GM23338 (cell line): ENCODE data around the gene ATF6.

ENCODE experiments used
- EZH2 ChIP-seq: fragments of 200-600 bp; sonication (generic); IDR thresholded peaks from one replicate; pipeline ENCODE4 v1.8.0; 2017; ENCODE audit warnings: antibody characterized with exemption, mild to moderate bottlenecking, low read depth; ENCODE audit not compliant: unreplicated experiment
- EZH2phosphoT487 ChIP-seq: fragments of 200-600 bp; sonication (generic); IDR thresholded peaks from one replicate; pipeline ENCODE4 v1.8.1; 2018; ENCODE audit warnings: antibody characterized with exemption; ENCODE audit not compliant: unreplicated experiment
- JUNB ChIP-seq: IDR thresholded peaks from one replicate; pipeline ENCODE4 v1.6.1; 2016; ENCODE audit warnings: antibody characterized with exemption; ENCODE audit not compliant: unreplicated experiment
- NANOG ChIP-seq: IDR thresholded peaks from 2 replicates; pipeline ENCODE4 v1.6.1; 2016; ENCODE audit warnings: antibody characterized with exemption, borderline replicate concordance
- POLR2AphosphoS5 ChIP-seq: IDR thresholded peaks from 2 replicates; pipeline ENCODE4 v1.6.1; 2016; ENCODE audit warnings: antibody characterized with exemption, low read depth
- STAT1 ChIP-seq: IDR thresholded peaks from one replicate; pipeline ENCODE4 v1.6.1; 2016; ENCODE audit warnings: antibody characterized with exemption; ENCODE audit not compliant: unreplicated experiment
- ZNF331 ChIP-seq: fragments of 250-450 bp; sonication (Bioruptor Pico); IDR thresholded peaks from 2 replicates; pipeline ENCODE4 v1.5.0; 2020; ENCODE audit warnings: low read depth, mild to moderate bottlenecking, moderate library complexity
- TF ChIP-seq, protein P1 (sequence below), 2 experiments: fragments of 200-600 bp in 1 of 2; sonication (generic) in 1 of 2; conservative IDR thresholded peaks; 2 replicates each; pipeline versions ENCODE4 v1.5.1 to v1.6.1; 2016 to 2017; ENCODE audit warnings: antibody characterized with exemption in 2 of 2, low read depth in 2 of 2, mild to moderate bottlenecking in 2 of 2, moderate library complexity in 1 of 2
- TF ChIP-seq, protein P2 (sequence below): fragments of 250-450 bp; sonication (Bioruptor Pico); IDR thresholded peaks from 2 replicates; pipeline ENCODE4 v1.5.0; 2020; ENCODE audit warnings: mild to moderate bottlenecking, moderate library complexity
- TF ChIP-seq, protein P3 (sequence below): IDR thresholded peaks from one replicate; pipeline ENCODE4 v1.6.1; 2018; ENCODE audit warnings: antibody characterized with exemption; ENCODE audit not compliant: unreplicated experiment
- TF ChIP-seq, protein P4 (sequence below): IDR thresholded peaks from 2 replicates; pipeline ENCODE4 v1.6.1; 2016; ENCODE audit warnings: antibody characterized with exemption

DNA sequence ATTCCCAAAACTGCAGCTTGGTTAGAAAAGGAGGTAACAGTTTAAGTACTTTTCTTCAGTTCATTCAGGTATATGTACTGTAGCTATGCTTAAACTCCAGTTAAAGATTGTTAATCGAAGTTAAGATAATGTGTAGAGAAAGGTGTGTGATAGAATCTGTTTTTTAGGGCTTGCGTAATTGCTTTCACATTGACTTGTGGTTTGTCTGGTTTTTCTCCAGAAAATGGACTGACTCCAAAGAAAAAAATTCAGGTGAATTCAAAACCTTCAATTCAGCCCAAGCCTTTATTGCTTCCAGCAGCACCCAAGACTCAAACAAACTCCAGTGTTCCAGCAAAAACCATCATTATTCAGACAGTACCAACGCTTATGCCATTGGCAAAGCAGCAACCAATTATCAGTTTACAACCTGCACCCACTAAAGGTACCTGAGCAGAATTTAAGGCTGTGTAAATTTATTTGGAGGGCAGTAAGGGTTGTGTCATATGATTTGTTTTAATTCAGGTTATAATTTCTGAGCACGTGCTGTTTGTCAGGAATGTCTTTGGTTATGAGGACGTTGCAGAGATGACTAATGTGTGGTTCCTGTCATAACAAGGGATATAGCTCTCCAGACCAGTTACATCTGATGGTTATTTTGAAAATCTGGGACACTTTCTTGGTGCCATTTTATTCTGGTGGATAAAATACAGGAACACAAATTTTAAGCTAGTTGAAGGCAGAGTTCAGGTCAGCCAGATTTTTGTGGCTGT is 26.0 kb downstream of the ATF6 start:
- TF ChIP-seq, protein P1, sequence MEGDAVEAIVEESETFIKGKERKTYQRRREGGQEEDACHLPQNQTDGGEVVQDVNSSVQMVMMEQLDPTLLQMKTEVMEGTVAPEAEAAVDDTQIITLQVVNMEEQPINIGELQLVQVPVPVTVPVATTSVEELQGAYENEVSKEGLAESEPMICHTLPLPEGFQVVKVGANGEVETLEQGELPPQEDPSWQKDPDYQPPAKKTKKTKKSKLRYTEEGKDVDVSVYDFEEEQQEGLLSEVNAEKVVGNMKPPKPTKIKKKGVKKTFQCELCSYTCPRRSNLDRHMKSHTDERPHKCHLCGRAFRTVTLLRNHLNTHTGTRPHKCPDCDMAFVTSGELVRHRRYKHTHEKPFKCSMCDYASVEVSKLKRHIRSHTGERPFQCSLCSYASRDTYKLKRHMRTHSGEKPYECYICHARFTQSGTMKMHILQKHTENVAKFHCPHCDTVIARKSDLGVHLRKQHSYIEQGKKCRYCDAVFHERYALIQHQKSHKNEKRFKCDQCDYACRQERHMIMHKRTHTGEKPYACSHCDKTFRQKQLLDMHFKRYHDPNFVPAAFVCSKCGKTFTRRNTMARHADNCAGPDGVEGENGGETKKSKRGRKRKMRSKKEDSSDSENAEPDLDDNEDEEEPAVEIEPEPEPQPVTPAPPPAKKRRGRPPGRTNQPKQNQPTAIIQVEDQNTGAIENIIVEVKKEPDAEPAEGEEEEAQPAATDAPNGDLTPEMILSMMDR (conservative IDR thresholded peaks at IDR 0.05; ENCODE audit: low read depth in 2 of 2) = no peak
- TF ChIP-seq JUNB (no peak), NANOG (no peak), ZNF331 (CRISPR knock-in tag) (no peak), POLR2AphosphoS5 (no peak), EZH2 (no peak), EZH2phosphoT487 (no peak), STAT1 (no peak)
- TF ChIP-seq, protein P2, sequence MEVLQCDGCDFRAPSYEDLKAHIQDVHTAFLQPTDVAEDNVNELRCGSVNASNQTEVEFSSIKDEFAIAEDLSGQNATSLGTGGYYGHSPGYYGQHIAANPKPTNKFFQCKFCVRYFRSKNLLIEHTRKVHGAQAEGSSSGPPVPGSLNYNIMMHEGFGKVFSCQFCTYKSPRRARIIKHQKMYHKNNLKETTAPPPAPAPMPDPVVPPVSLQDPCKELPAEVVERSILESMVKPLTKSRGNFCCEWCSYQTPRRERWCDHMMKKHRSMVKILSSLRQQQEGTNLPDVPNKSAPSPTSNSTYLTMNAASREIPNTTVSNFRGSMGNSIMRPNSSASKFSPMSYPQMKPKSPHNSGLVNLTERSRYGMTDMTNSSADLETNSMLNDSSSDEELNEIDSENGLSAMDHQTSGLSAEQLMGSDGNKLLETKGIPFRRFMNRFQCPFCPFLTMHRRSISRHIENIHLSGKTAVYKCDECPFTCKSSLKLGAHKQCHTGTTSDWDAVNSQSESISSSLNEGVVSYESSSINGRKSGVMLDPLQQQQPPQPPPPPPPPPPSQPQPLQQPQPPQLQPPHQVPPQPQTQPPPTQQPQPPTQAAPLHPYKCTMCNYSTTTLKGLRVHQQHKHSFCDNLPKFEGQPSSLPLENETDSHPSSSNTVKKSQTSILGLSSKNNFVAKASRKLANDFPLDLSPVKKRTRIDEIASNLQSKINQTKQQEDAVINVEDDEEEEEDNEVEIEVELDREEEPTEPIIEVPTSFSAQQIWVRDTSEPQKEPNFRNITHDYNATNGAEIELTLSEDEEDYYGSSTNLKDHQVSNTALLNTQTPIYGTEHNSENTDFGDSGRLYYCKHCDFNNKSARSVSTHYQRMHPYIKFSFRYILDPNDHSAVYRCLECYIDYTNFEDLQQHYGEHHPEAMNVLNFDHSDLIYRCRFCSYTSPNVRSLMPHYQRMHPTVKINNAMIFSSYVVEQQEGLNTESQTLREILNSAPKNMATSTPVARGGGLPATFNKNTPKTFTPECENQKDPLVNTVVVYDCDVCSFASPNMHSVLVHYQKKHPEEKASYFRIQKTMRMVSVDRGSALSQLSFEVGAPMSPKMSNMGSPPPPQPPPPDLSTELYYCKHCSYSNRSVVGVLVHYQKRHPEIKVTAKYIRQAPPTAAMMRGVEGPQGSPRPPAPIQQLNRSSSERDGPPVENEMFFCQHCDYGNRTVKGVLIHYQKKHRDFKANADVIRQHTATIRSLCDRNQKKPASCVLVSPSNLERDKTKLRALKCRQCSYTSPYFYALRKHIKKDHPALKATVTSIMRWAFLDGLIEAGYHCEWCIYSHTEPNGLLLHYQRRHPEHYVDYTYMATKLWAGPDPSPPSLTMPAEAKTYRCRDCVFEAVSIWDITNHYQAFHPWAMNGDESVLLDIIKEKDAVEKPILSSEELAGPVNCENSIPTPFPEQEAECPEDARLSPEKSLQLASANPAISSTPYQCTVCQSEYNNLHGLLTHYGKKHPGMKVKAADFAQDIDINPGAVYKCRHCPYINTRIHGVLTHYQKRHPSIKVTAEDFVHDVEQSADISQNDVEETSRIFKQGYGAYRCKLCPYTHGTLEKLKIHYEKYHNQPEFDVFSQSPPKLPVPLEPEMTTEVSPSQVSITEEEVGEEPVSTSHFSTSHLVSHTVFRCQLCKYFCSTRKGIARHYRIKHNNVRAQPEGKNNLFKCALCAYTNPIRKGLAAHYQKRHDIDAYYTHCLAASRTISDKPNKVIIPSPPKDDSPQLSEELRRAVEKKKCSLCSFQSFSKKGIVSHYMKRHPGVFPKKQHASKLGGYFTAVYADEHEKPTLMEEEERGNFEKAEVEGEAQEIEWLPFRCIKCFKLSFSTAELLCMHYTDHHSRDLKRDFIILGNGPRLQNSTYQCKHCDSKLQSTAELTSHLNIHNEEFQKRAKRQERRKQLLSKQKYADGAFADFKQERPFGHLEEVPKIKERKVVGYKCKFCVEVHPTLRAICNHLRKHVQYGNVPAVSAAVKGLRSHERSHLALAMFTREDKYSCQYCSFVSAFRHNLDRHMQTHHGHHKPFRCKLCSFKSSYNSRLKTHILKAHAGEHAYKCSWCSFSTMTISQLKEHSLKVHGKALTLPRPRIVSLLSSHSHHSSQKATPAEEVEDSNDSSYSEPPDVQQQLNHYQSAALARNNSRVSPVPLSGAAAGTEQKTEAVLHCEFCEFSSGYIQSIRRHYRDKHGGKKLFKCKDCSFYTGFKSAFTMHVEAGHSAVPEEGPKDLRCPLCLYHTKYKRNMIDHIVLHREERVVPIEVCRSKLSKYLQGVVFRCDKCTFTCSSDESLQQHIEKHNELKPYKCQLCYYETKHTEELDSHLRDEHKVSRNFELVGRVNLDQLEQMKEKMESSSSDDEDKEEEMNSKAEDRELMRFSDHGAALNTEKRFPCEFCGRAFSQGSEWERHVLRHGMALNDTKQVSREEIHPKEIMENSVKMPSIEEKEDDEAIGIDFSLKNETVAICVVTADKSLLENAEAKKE (CRISPR knock-in tag) = no peak
- TF ChIP-seq, protein P3, sequence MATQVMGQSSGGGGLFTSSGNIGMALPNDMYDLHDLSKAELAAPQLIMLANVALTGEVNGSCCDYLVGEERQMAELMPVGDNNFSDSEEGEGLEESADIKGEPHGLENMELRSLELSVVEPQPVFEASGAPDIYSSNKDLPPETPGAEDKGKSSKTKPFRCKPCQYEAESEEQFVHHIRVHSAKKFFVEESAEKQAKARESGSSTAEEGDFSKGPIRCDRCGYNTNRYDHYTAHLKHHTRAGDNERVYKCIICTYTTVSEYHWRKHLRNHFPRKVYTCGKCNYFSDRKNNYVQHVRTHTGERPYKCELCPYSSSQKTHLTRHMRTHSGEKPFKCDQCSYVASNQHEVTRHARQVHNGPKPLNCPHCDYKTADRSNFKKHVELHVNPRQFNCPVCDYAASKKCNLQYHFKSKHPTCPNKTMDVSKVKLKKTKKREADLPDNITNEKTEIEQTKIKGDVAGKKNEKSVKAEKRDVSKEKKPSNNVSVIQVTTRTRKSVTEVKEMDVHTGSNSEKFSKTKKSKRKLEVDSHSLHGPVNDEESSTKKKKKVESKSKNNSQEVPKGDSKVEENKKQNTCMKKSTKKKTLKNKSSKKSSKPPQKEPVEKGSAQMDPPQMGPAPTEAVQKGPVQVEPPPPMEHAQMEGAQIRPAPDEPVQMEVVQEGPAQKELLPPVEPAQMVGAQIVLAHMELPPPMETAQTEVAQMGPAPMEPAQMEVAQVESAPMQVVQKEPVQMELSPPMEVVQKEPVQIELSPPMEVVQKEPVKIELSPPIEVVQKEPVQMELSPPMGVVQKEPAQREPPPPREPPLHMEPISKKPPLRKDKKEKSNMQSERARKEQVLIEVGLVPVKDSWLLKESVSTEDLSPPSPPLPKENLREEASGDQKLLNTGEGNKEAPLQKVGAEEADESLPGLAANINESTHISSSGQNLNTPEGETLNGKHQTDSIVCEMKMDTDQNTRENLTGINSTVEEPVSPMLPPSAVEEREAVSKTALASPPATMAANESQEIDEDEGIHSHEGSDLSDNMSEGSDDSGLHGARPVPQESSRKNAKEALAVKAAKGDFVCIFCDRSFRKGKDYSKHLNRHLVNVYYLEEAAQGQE = no peak
- TF ChIP-seq, protein P4, sequence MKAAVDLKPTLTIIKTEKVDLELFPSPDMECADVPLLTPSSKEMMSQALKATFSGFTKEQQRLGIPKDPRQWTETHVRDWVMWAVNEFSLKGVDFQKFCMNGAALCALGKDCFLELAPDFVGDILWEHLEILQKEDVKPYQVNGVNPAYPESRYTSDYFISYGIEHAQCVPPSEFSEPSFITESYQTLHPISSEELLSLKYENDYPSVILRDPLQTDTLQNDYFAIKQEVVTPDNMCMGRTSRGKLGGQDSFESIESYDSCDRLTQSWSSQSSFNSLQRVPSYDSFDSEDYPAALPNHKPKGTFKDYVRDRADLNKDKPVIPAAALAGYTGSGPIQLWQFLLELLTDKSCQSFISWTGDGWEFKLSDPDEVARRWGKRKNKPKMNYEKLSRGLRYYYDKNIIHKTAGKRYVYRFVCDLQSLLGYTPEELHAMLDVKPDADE = no peak
